GM23338 (cell line): ENCODE results near the gene FASTKD3. TPM values are rescaled to one million over a fixed set of nuclear protein-coding genes. Genes with fewer than 3 reads are reported as not detected.

Experiments used
- ATAC-seq: fragments of 200-7000 bp; cut with Tn5 transposase; 3 replicates; pipeline ENCODE4 v1.9.1; 2020
- DNase-seq: peaks from one replicate; pipeline ENCODE4 v3.0.0-alpha.2; 2015; ENCODE audit warnings: low spot score
- H2AFZ ChIP-seq: fragments of 200-600 bp; sonication (generic); 2 replicates; pipeline ENCODE4 v1.8.0; 2016; ENCODE audit warnings: antibody characterized with exemption, mild to moderate bottlenecking, moderate library complexity
- H3F3A ChIP-seq: fragments of 200-600 bp; sonication (generic); replicated peaks from 2 replicates; pipeline ENCODE4 v1.8.0; 2017; ENCODE audit warnings: antibody characterized with exemption, mixed run types, low read depth
- H3K27ac ChIP-seq: fragments of 200-600 bp; sonication (generic); 2 replicates; pipeline ENCODE4 v1.6.1; 2016; ENCODE audit warnings: low read depth
- H3K27me3 ChIP-seq: fragments of 200-600 bp; sonication (generic); 2 replicates; pipeline ENCODE4 v1.8.0; 2016; ENCODE audit warnings: mild to moderate bottlenecking, mixed run types, moderate library complexity; ENCODE audit not compliant: insufficient read depth
- H3K36me3 ChIP-seq: fragments of 200-600 bp; sonication (generic); 2 replicates; pipeline ENCODE4 v1.8.0; 2016; ENCODE audit warnings: mild to moderate bottlenecking; ENCODE audit not compliant: insufficient read depth
- H3K4me1 ChIP-seq: fragments of 200-600 bp; sonication (generic); 2 replicates; pipeline ENCODE4 v1.8.0; 2016; ENCODE audit warnings: mild to moderate bottlenecking, moderate library complexity; ENCODE audit not compliant: insufficient read depth
- H3K4me2 ChIP-seq: fragments of 200-600 bp; sonication (generic); 2 replicates; pipeline ENCODE4 v1.7.1; 2017; ENCODE audit warnings: mixed run types
- H3K4me3 ChIP-seq: fragments of 200-600 bp; sonication (generic); 2 replicates; pipeline ENCODE4 v1.6.1; 2016; ENCODE audit warnings: mixed run types
- H3K79me2 ChIP-seq: fragments of 200-600 bp; sonication (generic); replicated peaks from 2 replicates; pipeline ENCODE4 v1.8.0; 2017; ENCODE audit warnings: mild to moderate bottlenecking; ENCODE audit not compliant: insufficient read depth
- H3K9me2 ChIP-seq: fragments of 200-600 bp; sonication (generic); 2 replicates; pipeline ENCODE4 v1.8.0; 2017; ENCODE audit not compliant: insufficient read depth
- H4K20me1 ChIP-seq: fragments of 200-600 bp; sonication (generic); replicated peaks from 2 replicates; pipeline ENCODE4 v1.8.0; 2017; ENCODE audit warnings: mild to moderate bottlenecking; ENCODE audit not compliant: insufficient read depth
- H3K27ac Mint-ChIP-seq: 2 replicates; pipeline ENCODE4 v1.8.0; 2020; ENCODE audit warnings: inconsistent platforms, mild to moderate bottlenecking, moderate library complexity, mixed read lengths
- H3K27me3 Mint-ChIP-seq: 3 replicates; pipeline ENCODE4 v1.8.0; 2022; ENCODE audit warnings: low read depth, mild to moderate bottlenecking, moderate library complexity, mixed read lengths, inconsistent platforms; ENCODE audit not compliant: insufficient read depth, poor library complexity
- H3K36me3 Mint-ChIP-seq: 3 replicates; pipeline ENCODE4 v1.8.0; 2021; ENCODE audit warnings: low read depth, mild to moderate bottlenecking, inconsistent platforms, moderate library complexity, mixed read lengths
- H3K4me1 Mint-ChIP-seq: 3 replicates; pipeline ENCODE4 v1.8.0; 2020; ENCODE audit warnings: mild to moderate bottlenecking, inconsistent platforms, mixed read lengths
- H3K4me3 Mint-ChIP-seq: 3 replicates; pipeline ENCODE4 v1.8.0; 2021; ENCODE audit warnings: moderate library complexity, mild to moderate bottlenecking, inconsistent platforms, mixed read lengths
- H3K9me3 Mint-ChIP-seq: 3 replicates; pipeline ENCODE4 v1.8.0; 2020; ENCODE audit warnings: moderate library complexity, mild to moderate bottlenecking, inconsistent platforms, mixed read lengths
- CREB1 ChIP-seq: fragments of 250-450 bp; sonication (Bioruptor Pico); IDR thresholded peaks from 2 replicates; pipeline ENCODE4 v1.5.0; 2020; ENCODE audit warnings: low read depth, mild to moderate bottlenecking, moderate library complexity
- EZH2 ChIP-seq: fragments of 200-600 bp; sonication (generic); IDR thresholded peaks from one replicate; pipeline ENCODE4 v1.8.0; 2017; ENCODE audit warnings: antibody characterized with exemption, mild to moderate bottlenecking, low read depth; ENCODE audit not compliant: unreplicated experiment
- NANOG ChIP-seq: IDR thresholded peaks from 2 replicates; pipeline ENCODE4 v1.6.1; 2016; ENCODE audit warnings: antibody characterized with exemption, borderline replicate concordance
- POLR2AphosphoS5 ChIP-seq: IDR thresholded peaks from 2 replicates; pipeline ENCODE4 v1.6.1; 2016; ENCODE audit warnings: antibody characterized with exemption, low read depth
- ZNF114 ChIP-seq: fragments of 250-450 bp; sonication (Bioruptor Pico); IDR thresholded peaks from 2 replicates; pipeline ENCODE4 v1.5.0; 2020; ENCODE audit warnings: mild to moderate bottlenecking, moderate library complexity
- ZNF331 ChIP-seq: fragments of 250-450 bp; sonication (Bioruptor Pico); IDR thresholded peaks from 2 replicates; pipeline ENCODE4 v1.5.0; 2020; ENCODE audit warnings: low read depth, mild to moderate bottlenecking, moderate library complexity
- polyA plus RNA-seq: library from polyadenylated mRNA; unstranded; fragments of >200 nt; fragmentation: Nextera tagmentation; extraction: Ambion mirVana; gene quantifications from 2 replicates; pipeline ENCODE4 v1.2.1, GENCODE V29; 2016
- total RNA-seq: library from RNA; depleted of rRNA; stranded (reverse); fragments of >200 nt; shearing (Covaris generic); gene quantifications from 2 replicates; pipeline ENCODE4 v1.2.3, GENCODE V29; 2014
- TF ChIP-seq, protein P1 (sequence below): IDR thresholded peaks from 2 replicates; pipeline ENCODE4 v1.6.1; 2016; ENCODE audit warnings: antibody characterized with exemption
- TF ChIP-seq, protein P2 (sequence below): fragments of 250-450 bp; sonication (Bioruptor Pico); IDR thresholded peaks from 2 replicates; pipeline ENCODE4 v1.5.0; 2020; ENCODE audit warnings: mild to moderate bottlenecking, moderate library complexity
- TF ChIP-seq, protein P3 (sequence below): IDR thresholded peaks from one replicate; pipeline ENCODE4 v1.6.1; 2018; ENCODE audit warnings: antibody characterized with exemption; ENCODE audit not compliant: unreplicated experiment

FASTKD3 gene
- total and polyA plus RNA-seq, 2 experiments from 2014 or later: 10.8 to 13.5 TPM

DNA sequence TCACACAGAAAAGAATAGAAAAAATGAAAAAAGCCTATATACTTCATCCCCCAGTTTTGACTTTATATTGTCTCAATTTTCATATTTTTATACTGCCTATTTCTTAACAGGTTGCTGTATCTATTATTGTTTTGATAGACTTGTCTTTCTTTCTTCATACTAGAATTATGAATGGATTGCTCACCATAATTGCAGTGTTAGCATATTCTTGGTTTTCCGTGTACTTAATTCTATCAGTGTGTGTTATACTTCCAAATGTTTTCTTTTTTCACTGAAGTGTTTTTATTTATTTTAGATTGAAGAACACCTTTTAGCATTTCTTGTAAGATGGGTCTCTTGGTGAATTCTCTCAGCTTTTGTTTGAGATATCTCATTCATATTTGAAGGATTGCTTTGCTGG lies 38.8 kb upstream of the FASTKD3 start:
- Mint-ChIP-seq H3K9me3 (peaks cover 37% of the 10 kb centered on the region), H3K36me3 (peaks cover 57% of the 10 kb centered on the region), H3K27me3 (peaks cover 2% of the 10 kb centered on the region), H3K4me1 (no peaks in the 10 kb centered on the region), H3K27ac (no peak overlapping the region), H3K4me3 (no peak overlapping the region)
- Histone ChIP-seq H3F3A (no peaks in the 10 kb centered on the region), H4K20me1 (no peaks in the 10 kb centered on the region), H3K36me3 (peaks cover 4% of the 10 kb centered on the region; the same call in 1 of the 2 replicates), H3K27me3 (no peaks in the 10 kb centered on the region), H3K27ac (no peak overlapping the region), H3K4me2 (no peak overlapping the region), H3K4me3 (no peak overlapping the region), H3K9me2 (peaks cover 3% of the 10 kb centered on the region; the same call in 1 of the 2 replicates), H3K79me2 (no peaks in the 10 kb centered on the region), H2AFZ (no peak overlapping the region), H3K4me1 (no peaks in the 10 kb centered on the region)
- DNase-seq (no peak), ATAC-seq (no peak)
- TF ChIP-seq, protein P1, sequence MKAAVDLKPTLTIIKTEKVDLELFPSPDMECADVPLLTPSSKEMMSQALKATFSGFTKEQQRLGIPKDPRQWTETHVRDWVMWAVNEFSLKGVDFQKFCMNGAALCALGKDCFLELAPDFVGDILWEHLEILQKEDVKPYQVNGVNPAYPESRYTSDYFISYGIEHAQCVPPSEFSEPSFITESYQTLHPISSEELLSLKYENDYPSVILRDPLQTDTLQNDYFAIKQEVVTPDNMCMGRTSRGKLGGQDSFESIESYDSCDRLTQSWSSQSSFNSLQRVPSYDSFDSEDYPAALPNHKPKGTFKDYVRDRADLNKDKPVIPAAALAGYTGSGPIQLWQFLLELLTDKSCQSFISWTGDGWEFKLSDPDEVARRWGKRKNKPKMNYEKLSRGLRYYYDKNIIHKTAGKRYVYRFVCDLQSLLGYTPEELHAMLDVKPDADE: no peak
- no peak for TF ChIP-seq ZNF114 (CRISPR knock-in tag)
- TF ChIP-seq CREB1 (CRISPR knock-in tag): no peak
- no peak for TF ChIP-seq ZNF331 (CRISPR knock-in tag)
- TF ChIP-seq, protein P2, sequence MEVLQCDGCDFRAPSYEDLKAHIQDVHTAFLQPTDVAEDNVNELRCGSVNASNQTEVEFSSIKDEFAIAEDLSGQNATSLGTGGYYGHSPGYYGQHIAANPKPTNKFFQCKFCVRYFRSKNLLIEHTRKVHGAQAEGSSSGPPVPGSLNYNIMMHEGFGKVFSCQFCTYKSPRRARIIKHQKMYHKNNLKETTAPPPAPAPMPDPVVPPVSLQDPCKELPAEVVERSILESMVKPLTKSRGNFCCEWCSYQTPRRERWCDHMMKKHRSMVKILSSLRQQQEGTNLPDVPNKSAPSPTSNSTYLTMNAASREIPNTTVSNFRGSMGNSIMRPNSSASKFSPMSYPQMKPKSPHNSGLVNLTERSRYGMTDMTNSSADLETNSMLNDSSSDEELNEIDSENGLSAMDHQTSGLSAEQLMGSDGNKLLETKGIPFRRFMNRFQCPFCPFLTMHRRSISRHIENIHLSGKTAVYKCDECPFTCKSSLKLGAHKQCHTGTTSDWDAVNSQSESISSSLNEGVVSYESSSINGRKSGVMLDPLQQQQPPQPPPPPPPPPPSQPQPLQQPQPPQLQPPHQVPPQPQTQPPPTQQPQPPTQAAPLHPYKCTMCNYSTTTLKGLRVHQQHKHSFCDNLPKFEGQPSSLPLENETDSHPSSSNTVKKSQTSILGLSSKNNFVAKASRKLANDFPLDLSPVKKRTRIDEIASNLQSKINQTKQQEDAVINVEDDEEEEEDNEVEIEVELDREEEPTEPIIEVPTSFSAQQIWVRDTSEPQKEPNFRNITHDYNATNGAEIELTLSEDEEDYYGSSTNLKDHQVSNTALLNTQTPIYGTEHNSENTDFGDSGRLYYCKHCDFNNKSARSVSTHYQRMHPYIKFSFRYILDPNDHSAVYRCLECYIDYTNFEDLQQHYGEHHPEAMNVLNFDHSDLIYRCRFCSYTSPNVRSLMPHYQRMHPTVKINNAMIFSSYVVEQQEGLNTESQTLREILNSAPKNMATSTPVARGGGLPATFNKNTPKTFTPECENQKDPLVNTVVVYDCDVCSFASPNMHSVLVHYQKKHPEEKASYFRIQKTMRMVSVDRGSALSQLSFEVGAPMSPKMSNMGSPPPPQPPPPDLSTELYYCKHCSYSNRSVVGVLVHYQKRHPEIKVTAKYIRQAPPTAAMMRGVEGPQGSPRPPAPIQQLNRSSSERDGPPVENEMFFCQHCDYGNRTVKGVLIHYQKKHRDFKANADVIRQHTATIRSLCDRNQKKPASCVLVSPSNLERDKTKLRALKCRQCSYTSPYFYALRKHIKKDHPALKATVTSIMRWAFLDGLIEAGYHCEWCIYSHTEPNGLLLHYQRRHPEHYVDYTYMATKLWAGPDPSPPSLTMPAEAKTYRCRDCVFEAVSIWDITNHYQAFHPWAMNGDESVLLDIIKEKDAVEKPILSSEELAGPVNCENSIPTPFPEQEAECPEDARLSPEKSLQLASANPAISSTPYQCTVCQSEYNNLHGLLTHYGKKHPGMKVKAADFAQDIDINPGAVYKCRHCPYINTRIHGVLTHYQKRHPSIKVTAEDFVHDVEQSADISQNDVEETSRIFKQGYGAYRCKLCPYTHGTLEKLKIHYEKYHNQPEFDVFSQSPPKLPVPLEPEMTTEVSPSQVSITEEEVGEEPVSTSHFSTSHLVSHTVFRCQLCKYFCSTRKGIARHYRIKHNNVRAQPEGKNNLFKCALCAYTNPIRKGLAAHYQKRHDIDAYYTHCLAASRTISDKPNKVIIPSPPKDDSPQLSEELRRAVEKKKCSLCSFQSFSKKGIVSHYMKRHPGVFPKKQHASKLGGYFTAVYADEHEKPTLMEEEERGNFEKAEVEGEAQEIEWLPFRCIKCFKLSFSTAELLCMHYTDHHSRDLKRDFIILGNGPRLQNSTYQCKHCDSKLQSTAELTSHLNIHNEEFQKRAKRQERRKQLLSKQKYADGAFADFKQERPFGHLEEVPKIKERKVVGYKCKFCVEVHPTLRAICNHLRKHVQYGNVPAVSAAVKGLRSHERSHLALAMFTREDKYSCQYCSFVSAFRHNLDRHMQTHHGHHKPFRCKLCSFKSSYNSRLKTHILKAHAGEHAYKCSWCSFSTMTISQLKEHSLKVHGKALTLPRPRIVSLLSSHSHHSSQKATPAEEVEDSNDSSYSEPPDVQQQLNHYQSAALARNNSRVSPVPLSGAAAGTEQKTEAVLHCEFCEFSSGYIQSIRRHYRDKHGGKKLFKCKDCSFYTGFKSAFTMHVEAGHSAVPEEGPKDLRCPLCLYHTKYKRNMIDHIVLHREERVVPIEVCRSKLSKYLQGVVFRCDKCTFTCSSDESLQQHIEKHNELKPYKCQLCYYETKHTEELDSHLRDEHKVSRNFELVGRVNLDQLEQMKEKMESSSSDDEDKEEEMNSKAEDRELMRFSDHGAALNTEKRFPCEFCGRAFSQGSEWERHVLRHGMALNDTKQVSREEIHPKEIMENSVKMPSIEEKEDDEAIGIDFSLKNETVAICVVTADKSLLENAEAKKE (CRISPR knock-in tag): no peak
- TF ChIP-seq, protein P3, sequence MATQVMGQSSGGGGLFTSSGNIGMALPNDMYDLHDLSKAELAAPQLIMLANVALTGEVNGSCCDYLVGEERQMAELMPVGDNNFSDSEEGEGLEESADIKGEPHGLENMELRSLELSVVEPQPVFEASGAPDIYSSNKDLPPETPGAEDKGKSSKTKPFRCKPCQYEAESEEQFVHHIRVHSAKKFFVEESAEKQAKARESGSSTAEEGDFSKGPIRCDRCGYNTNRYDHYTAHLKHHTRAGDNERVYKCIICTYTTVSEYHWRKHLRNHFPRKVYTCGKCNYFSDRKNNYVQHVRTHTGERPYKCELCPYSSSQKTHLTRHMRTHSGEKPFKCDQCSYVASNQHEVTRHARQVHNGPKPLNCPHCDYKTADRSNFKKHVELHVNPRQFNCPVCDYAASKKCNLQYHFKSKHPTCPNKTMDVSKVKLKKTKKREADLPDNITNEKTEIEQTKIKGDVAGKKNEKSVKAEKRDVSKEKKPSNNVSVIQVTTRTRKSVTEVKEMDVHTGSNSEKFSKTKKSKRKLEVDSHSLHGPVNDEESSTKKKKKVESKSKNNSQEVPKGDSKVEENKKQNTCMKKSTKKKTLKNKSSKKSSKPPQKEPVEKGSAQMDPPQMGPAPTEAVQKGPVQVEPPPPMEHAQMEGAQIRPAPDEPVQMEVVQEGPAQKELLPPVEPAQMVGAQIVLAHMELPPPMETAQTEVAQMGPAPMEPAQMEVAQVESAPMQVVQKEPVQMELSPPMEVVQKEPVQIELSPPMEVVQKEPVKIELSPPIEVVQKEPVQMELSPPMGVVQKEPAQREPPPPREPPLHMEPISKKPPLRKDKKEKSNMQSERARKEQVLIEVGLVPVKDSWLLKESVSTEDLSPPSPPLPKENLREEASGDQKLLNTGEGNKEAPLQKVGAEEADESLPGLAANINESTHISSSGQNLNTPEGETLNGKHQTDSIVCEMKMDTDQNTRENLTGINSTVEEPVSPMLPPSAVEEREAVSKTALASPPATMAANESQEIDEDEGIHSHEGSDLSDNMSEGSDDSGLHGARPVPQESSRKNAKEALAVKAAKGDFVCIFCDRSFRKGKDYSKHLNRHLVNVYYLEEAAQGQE: no peak
- TF ChIP-seq POLR2AphosphoS5: no peak
- no peak for TF ChIP-seq EZH2
- no peak for TF ChIP-seq NANOG
